Esophagus squamous epithelium (tissue), 5 donors: Measurements from ENCODE around the gene HMG20A. TPM values are rescaled to one million over a fixed set of nuclear protein-coding genes. Genes with fewer than 3 reads are reported as not detected.

ENCODE experiments used
- DNase-seq: peaks from one replicate; lab custom pipeline; 2025; lab: John Stamatoyannopoulos, UW
- H3K27ac ChIP-seq, 4 donors: fragments of 200-600 bp; sonication (generic); one replicate each; pipeline ENCODE4 v1.5.1; 2016 to 2019; ENCODE audit warnings: mild to moderate bottlenecking in 1 of 4
- H3K27me3 ChIP-seq, 4 donors: fragments of 200-600 bp; sonication (generic); 1 replicate in 3 of 4; 2 replicates in 1 of 4; pipeline versions ENCODE4 v1.5.1 to v1.6.0; 2017 to 2021; ENCODE audit warnings: antibody characterized with exemption in 1 of 4
- H3K36me3 ChIP-seq, 3 donors: fragments of 200-600 bp; sonication (generic); one replicate each; pipeline ENCODE4 v1.5.1; 2016 to 2019
- H3K4me1 ChIP-seq, 3 donors: fragments of 200-600 bp; sonication (generic); one replicate each; pipeline ENCODE4 v1.5.1; 2017 to 2019
- H3K4me3 ChIP-seq, 4 donors: fragments of 200-600 bp; sonication (generic); 1 replicate in 3 of 4; 2 replicates in 1 of 4; pipeline ENCODE4 v1.5.1; 2016 to 2019; ENCODE audit warnings: mild to moderate bottlenecking in 2 of 4, moderate library complexity in 1 of 4
- H3K9me3 ChIP-seq, 3 donors: fragments of 200-600 bp; sonication (generic); one replicate each; pipeline ENCODE4 v1.5.1; 2016 to 2019
- CTCF ChIP-seq, 6 experiments: fragments of 450-650 bp in 4 of 6; fragments of 200-600 bp in 2 of 6; sonication (generic) in 2 of 6; IDR thresholded peaks; one replicate each; pipeline ENCODE4 v1.5.1; 2016 to 2019; ENCODE audit warnings: antibody characterized with exemption in 6 of 6, mild to moderate bottlenecking in 4 of 6, moderate library complexity in 4 of 6
- POLR2A ChIP-seq, 4 donors: fragments of 450-650 bp; IDR thresholded peaks; one replicate each; pipeline ENCODE4 v1.6.1; 2017; ENCODE audit warnings: antibody characterized with exemption in 4 of 4, mild to moderate bottlenecking in 4 of 4, moderate library complexity in 3 of 4
- WGBS, 2 donors: methylation state at CpG; one replicate each; pipeline ENCODE4 v1.1.5; 2018; 5-methylcytosine and 5-hydroxymethylcytosine counted together
- intact Hi-C: fragments of 100-400 bp; cut with DNase I; formaldehyde crosslinking; loops from one replicate; pipeline ENCODE4 v1.15.0; 2022
- total RNA-seq, 4 donors: library from RNA; depleted of rRNA; stranded (reverse); fragments of >200 nt; gene quantifications; one replicate each; pipeline ENCODE4 v1.1.0, GENCODE V29; 2016
- donor health status: DM: yes; HTN: yes; CAD: no.

HMG20A gene
- total RNA-seq, 4 donors from 2014 or later: 7.9 to 22.7 (median 12.9) TPM

GRCh38 chr15:77457905-77458265 lies 37.2 kb downstream of the HMG20A start:
- Histone ChIP-seq H3K27me3 (no peaks in the 10 kb centered on the region), H3K4me1 (peaks cover 0 to 37% (median 21%) of the 10 kb centered on the region in 3 donors), H3K4me3 (no peak overlapping the region), H3K27ac (no peak overlapping the region), H3K9me3 (no peaks in the 10 kb centered on the region), H3K36me3 (peaks cover 0 to 29% (median 0%) of the 10 kb centered on the region in 3 donors)
- DNase-seq: no peak
- intact Hi-C loops: no loop called here
- TF ChIP-seq POLR2A (IDR thresholded peaks at IDR 0.05): no peak
- TF ChIP-seq CTCF (IDR thresholded peaks at IDR 0.05): no peak

- Histone ChIP-seq H3K9me3 (no peaks in the 10 kb centered on the region), H3K27ac (no peak overlapping the region), H3K27me3 (no peaks in the 10 kb centered on the region), H3K36me3 (peaks cover 0 to 38% (median 0%) of the 10 kb centered on the region in 3 donors), H3K4me3 (no peak overlapping the region), H3K4me1 (peaks cover 0 to 37% (median 21%) of the 10 kb centered on the region in 3 donors)
- WGBS, 2 donors: 70 to 85% methylated on average over 2 of the region's 2 CpGs
- intact Hi-C loops: no loop called here
- no peak for TF ChIP-seq CTCF (IDR thresholded peaks at IDR 0.05)
- no peak for TF ChIP-seq POLR2A (IDR thresholded peaks at IDR 0.05)
- no peak for DNase-seq
Observed at GRCh38 chr15:77459031-77459430, 38.3 kb downstream of the HMG20A start.

- Histone ChIP-seq H3K9me3 (no peaks in the 10 kb centered on the region), H3K4me1 (peaks cover 0 to 20% (median 12%) of the 10 kb centered on the region in 3 donors), H3K27me3 (no peaks in the 10 kb centered on the region), H3K36me3 (peaks cover 0 to 61% (median 0%) of the 10 kb centered on the region in 3 donors), H3K4me3 (no peak overlapping the region), H3K27ac (no peak overlapping the region)
- intact Hi-C loops: no loop called here
- TF ChIP-seq POLR2A (IDR thresholded peaks at IDR 0.05) (no peak), CTCF (IDR thresholded peaks at IDR 0.05) (no peak)
- DNase-seq: no peak
Observed at GRCh38 chr15:77461486-77461885, 40.8 kb downstream of the HMG20A start.

GRCh38 chr15:77464129-77464865 lies 43.6 kb downstream of the HMG20A start:
- peaks cover 0 to 80% (median 0%) of the 10 kb centered on the region in 3 donors for H3K36me3 ChIP-seq
- 95 to 99% methylated on average over 3 of the region's 3 CpGs for WGBS, 2 donors
- no peak for TF ChIP-seq POLR2A (IDR thresholded peaks at IDR 0.05)
- no peak for TF ChIP-seq CTCF (IDR thresholded peaks at IDR 0.05)
- H3K27me3 ChIP-seq: no peaks in the 10 kb centered on the region
- no peaks in the 10 kb centered on the region for H3K4me1 ChIP-seq
- no peak for DNase-seq
- H3K4me3 ChIP-seq: no peak overlapping the region
- H3K9me3 ChIP-seq: no peaks in the 10 kb centered on the region
- intact Hi-C loops: no loop called here
- no peak overlapping the region for H3K27ac ChIP-seq

GRCh38 chr15:77466521-77466920 lies 45.8 kb downstream of the HMG20A start:
- H3K9me3 ChIP-seq: no peaks in the 10 kb centered on the region
- H3K4me3 ChIP-seq: no peak overlapping the region
- intact Hi-C loops: no loop called here
- DNase-seq: no peak
- H3K4me1 ChIP-seq: no peaks in the 10 kb centered on the region
- 81 to 100% methylated on average over 1 of the region's 1 CpG for WGBS, 2 donors
- peaks cover 4 to 82% (median 4%) of the 10 kb centered on the region in 3 donors for H3K36me3 ChIP-seq
- no peak overlapping the region for H3K27ac ChIP-seq
- no peaks in the 10 kb centered on the region for H3K27me3 ChIP-seq
- TF ChIP-seq POLR2A (IDR thresholded peaks at IDR 0.05) (no peak), CTCF (IDR thresholded peaks at IDR 0.05) (no peak)
